ENCODE results near the gene MATN1.

MATN1 gene

DNA sequence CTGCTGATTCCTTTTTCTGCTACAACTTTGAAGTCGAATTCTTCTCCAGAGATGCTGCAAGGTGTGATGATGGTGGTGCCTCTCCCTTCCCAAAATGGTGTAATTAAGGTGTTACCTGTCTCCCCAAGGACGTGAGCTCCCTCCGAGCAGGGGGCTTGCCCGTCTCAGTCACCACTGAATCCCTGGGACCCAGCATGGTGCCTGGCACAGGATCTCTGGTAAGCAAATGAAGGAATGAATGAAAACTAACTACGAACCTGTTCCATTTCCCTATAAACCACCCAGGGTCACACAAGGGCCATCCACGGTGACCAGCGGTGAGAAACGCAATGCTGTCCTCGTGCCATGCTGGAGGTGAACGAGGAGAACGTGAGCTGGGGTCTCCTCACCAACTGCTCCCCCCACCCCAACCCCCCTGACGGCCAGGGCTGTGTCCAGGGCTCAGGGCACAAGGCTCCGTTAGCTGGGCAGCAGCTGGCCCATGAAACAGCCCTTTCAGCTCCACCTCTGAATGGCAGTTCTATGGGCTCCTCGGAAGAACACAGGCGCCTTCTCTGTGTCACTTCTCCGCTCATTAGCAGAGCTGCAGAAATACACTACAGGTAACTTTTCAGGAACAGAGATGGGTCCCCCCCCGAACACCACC, 2.2 kb upstream of the MATN1 start:
- H3K27me3 ChIP-seq (ENCODE audit: insufficient read depth, low read length), result no peaks in the 10 kb centered on the region
- H3K9ac ChIP-seq (ENCODE audit: low read depth, low read length), result no peak overlapping the region
- no peaks in the 10 kb centered on the region for H3K9me3 ChIP-seq (ENCODE audit: insufficient read depth, low read depth, low read length)
- H3K4me1 ChIP-seq (ENCODE audit: insufficient read depth, low read length), result peaks cover 3% of the 10 kb centered on the region; the same call in 1 of the 2 replicates
- no peak overlapping the region for H3K4me3 ChIP-seq (ENCODE audit: low read length)
- no peak overlapping the region for H3K27ac ChIP-seq (ENCODE audit: low read length)
- no peaks in the 10 kb centered on the region for H3K36me3 ChIP-seq (ENCODE audit: insufficient read depth, low read depth, low read length)

DNA sequence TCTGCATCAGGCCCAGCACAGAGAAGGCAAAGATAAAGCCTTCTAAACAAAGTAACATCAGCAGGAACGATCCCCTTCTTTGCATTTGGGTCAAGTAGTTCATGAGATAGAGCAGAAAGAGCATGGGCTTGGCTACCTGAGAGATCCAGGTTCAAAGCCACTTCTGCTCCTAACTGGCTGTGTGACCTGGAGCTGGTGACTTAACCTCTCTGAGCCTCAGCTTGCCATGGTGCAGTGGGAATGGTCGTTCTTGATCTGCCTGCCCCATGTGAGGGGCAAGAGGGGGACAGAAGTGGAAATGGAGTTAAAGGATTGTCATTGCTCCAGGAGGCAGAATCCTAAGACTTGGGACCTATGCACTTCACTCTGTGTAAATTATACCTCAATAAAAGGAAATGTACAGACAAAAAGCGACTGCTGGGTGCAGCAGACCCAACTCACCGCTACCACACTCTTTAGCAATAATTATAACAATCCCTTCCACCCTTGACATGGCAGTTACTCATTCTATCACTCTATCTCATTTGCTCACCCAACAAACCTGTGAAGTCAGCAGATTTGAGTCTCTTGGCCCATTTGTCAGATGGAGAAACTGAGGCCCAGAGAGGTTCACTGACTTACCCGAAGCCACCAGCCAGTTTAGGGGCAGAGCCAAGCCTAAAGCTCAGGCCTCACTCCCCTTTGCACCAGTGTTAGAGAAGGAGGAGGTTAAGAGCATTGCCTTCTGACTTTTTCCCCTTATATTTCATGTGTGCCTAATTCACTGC, 1.5 kb upstream of the MATN1 start:
- no peaks in the 10 kb centered on the region for H3K27me3 ChIP-seq (ENCODE audit: insufficient read depth, low read length)
- no peak overlapping the region for H3K9ac ChIP-seq (ENCODE audit: low read depth, low read length)

DNA sequence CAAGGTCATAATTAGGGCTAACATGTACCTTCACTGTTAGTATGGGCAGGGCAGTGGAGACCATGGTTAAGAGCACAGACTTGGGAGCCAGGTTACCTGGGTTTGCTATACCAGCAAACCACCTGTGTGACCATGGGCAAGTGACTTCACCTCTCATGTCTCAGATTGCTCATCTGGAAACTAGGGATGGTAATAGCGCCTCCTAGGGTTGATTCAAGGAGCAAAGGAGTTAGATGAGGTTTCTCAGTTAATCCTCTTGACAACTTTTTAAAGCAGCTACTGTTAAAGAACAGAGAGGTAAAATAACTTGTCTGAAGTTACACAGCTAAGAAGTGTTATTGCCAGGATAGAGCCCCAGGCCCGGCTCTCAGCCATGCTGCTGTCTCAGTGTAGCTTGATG, 790 bp upstream of the MATN1 start:
- H3K9ac ChIP-seq (ENCODE audit: low read depth, low read length), result no peak overlapping the region
- no peak overlapping the region for H3K27ac ChIP-seq (ENCODE audit: low read length)
- H3K36me3 ChIP-seq (ENCODE audit: insufficient read depth, low read depth, low read length), result no peaks in the 10 kb centered on the region
- no peaks in the 10 kb centered on the region for H3K9me3 ChIP-seq (ENCODE audit: insufficient read depth, low read depth, low read length)
- no peak overlapping the region for H3K4me3 ChIP-seq (ENCODE audit: low read length)
- H3K27me3 ChIP-seq (ENCODE audit: insufficient read depth, low read length), result no peaks in the 10 kb centered on the region
- H3K4me1 ChIP-seq (ENCODE audit: insufficient read depth, low read length), result peaks cover 3% of the 10 kb centered on the region; the same call in 1 of the 2 replicates

More for the DNA sequence above, 1.5 kb upstream of the MATN1 start:
- H3K4me3 ChIP-seq (ENCODE audit: low read length), result no peak overlapping the region
- no peak overlapping the region for H3K27ac ChIP-seq (ENCODE audit: low read length)
- peaks cover 3% of the 10 kb centered on the region; the same call in 1 of the 2 replicates for H3K4me1 ChIP-seq (ENCODE audit: insufficient read depth, low read length)
- H3K9me3 ChIP-seq (ENCODE audit: insufficient read depth, low read depth, low read length), result no peaks in the 10 kb centered on the region
- no peaks in the 10 kb centered on the region for H3K36me3 ChIP-seq (ENCODE audit: insufficient read depth, low read depth, low read length)

DNA sequence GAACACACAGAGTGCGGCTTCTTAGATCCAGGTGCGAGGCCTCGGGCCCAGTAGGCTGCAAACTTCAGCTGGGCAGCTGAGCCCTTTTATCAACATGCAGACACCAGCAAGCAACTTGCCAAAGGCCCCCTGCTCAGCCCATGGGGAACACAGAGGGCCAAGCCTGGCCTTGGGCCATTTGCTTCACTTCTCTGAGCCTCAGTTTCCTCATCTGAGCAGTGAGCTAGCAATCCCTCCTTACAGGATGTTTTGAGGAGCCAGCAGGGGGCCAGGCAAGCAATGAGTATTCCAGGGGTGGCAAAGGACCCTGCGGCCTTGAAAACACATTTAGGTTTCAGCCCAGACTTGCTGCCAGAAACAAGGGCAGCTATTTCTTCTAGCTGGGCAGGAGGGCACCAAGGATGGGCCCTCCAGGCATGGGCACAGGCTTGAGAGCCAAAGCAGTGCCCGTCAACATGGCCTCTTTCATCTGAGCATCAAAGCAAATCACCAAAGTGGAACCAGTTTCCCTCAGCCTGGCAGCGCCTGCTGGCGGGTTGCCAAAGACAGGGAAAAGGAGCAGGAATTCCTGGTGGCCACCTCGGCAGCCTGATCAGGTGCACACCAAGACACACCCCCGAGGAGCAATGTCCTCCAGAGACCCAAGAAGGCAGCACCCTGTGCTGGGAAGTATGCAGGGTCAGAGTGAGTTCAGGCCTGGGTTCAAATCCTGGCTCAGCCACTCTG, 1.4 kb downstream of the MATN1 start:
- Histone ChIP-seq H3K27ac (ENCODE audit: low read length) (no peak overlapping the region), H3K9ac (ENCODE audit: low read depth, low read length) (no peak overlapping the region)

DNA sequence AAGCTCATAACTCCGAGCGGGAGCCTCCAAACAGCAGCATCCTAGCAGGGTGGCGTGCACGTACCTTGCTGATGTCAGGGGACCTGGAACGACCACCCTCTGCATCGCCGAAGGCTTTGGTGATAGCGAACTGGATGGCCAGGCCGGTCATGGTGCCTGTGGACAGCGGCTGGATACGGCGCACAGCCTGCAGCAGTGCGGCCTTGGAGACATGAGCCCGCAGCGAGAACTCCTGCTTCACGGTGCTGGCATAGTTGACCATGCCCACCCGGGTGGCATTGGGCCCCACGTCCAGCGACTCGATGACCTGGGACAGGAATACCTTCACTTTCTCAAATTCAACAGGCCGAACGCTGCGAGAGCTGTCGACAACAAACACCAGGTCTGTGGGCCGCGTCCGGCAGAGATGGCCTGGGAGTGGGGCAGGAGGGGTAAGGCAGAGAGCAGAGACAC, 2.0 kb downstream of the MATN1 start:
- Histone ChIP-seq H3K9ac (ENCODE audit: low read depth, low read length) (no peak overlapping the region), H3K9me3 (ENCODE audit: insufficient read depth, low read depth, low read length) (no peaks in the 10 kb centered on the region), H3K4me1 (ENCODE audit: insufficient read depth, low read length) (no peaks in the 10 kb centered on the region), H3K27ac (ENCODE audit: low read length) (no peak overlapping the region), H3K4me3 (ENCODE audit: low read length) (no peak overlapping the region), H3K36me3 (ENCODE audit: insufficient read depth, low read depth, low read length) (no peaks in the 10 kb centered on the region), H3K27me3 (ENCODE audit: insufficient read depth, low read length) (no peaks in the 10 kb centered on the region)

More for the DNA sequence above, 1.4 kb downstream of the MATN1 start:
- Histone ChIP-seq H3K27me3 (ENCODE audit: insufficient read depth, low read length) (no peaks in the 10 kb centered on the region), H3K4me3 (ENCODE audit: low read length) (no peak overlapping the region), H3K36me3 (ENCODE audit: insufficient read depth, low read depth, low read length) (no peaks in the 10 kb centered on the region), H3K4me1 (ENCODE audit: insufficient read depth, low read length) (no peaks in the 10 kb centered on the region), H3K9me3 (ENCODE audit: insufficient read depth, low read depth, low read length) (no peaks in the 10 kb centered on the region)

DNA sequence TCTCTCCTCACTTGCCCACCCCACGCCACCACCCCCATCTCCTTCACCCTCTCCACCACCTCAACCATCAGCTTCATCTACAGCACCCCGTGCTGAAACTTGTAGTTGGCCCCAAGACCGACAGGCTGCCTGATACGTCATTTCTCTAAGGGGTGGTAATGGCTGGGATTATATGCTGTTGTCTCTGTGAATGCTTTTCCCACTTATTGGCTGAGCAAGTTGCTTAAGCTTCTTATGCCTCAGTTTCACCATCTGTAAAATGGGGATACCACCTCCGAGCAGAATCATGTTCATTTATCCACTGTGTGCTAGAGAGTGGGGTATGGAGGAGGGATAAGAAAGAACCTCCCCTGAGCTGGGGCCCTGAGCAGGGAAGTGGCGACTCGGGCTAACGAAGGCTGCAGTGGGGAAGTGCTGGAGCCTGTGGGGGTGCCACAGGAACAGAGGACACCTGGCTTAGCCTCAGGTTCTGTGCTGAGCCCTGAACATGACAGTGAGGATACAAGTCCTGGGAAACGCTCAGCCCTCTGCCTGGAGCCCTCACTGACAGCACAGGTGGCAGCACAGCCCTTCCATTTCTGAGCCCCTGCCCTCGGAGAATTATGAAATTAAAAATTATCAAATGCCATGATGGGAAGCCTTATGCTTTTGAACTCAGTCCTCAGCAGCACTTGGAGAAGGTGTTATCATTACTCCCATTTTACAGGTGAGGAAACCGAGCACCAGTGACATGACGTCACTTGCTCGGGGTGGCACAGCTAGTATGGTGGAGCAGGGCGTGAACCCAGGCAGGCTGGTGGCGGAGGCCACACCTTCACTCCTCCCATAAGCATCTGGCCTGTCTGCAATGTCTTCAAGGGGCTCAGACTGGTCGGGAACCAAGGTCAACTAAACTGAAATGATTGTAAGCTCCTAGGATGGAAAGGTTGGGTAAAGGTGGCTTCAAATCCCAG, 2.8 kb downstream of the MATN1 start:
- Histone ChIP-seq H3K9ac (ENCODE audit: low read depth, low read length) (no peak overlapping the region), H3K9me3 (ENCODE audit: insufficient read depth, low read depth, low read length) (peaks cover 2% of the 10 kb centered on the region), H3K27me3 (ENCODE audit: insufficient read depth, low read length) (no peaks in the 10 kb centered on the region), H3K4me3 (ENCODE audit: low read length) (no peak overlapping the region), H3K4me1 (ENCODE audit: insufficient read depth, low read length) (no peaks in the 10 kb centered on the region), H3K36me3 (ENCODE audit: insufficient read depth, low read depth, low read length) (no peaks in the 10 kb centered on the region), H3K27ac (ENCODE audit: low read length) (no peak overlapping the region)

DNA sequence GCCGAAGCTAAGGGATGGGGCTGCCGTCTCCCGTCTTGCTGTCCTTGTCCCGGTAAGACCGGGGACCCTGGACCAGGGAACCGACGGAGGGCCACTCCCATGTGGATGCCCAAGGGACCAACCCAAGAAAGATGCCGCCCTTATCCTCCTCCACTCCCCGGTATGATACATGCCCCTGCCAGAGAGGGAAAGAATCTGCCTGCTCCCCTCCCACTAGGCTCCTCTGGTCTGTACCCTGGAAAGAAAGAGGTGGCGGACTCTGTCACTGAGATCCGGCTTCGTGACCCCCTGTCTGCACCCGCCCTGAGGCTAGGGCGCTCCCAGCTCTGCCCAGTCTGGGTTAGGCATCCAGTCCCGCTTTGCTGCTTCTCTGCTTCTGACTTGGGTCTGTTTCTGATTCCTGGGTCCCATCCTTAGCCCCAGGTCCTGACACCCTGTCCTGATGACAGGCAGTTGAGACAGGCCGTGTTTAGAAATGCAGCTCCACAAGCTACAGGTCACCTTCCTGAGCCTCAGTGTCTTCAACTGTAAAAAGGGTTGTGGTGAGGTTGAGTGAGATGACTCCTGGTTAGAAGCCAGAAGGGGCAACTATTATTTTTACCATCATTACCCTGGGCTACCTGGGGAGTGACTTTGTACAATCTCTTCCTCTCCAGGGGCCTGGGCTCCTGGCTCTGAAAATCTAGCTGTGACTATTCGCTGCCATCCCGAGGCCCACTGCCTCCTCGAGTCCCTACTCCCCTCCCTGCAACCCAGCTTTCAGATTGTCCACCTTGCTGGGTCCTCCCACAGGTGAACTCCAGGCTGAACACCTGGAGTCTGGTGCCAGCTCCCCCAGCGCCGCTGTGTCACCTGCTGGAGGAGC, 3.7 kb downstream of the MATN1 start:
- no peak overlapping the region for H3K9ac ChIP-seq (ENCODE audit: low read depth, low read length)
- no peak overlapping the region; the same call in 1 of the 2 replicates for H3K4me3 ChIP-seq (ENCODE audit: low read length)
- no peaks in the 10 kb centered on the region for H3K27me3 ChIP-seq (ENCODE audit: insufficient read depth, low read length)
- no peak overlapping the region for H3K27ac ChIP-seq (ENCODE audit: low read length)
- no peaks in the 10 kb centered on the region for H3K4me1 ChIP-seq (ENCODE audit: insufficient read depth, low read length)
- H3K9me3 ChIP-seq (ENCODE audit: insufficient read depth, low read depth, low read length), result peaks cover 7% of the 10 kb centered on the region
- no peaks in the 10 kb centered on the region for H3K36me3 ChIP-seq (ENCODE audit: insufficient read depth, low read depth, low read length)

DNA sequence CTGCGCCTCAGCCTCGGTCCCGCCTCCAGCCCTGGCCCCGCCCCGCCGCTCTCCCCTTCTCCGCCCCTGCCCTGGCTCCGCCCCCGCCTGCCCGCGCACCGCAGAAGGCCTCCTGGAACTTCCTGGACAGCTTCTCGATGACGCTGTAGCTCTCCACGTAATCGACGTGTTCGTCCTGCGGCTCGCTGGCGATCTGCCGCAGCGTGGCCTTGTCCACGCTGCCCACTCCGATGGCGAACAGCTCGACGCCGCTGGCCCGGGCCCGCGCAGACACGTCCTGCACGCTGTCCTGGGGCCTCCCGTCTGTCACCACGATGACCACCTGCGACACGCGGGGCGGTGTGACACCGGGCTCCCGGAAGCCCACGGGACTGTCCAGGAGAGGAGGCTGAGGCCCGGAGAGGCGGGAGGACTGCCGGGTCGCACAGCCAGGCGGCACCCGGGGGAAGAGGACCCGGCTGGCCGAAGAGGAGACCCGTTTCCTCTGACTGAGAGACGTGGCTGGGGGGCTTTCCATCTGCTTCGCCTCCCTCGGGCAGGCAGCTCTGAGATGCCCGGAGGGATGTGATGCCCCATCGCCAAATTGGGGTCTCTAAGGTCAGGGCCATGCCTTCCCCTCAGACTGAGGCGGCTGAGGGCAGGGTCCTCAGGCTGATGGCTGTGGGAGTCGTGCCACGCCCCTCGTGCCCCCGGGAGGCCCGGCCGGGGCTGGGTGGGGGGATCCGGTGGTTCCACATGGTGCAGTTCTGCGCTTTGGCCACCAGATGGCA, 4.6 kb downstream of the MATN1 start:
- Histone ChIP-seq H3K9ac (ENCODE audit: low read depth, low read length) (peak overlapping the region; percentile 39; the same call in 1 of the 2 replicates), H3K9me3 (ENCODE audit: insufficient read depth, low read depth, low read length) (peaks cover 7% of the 10 kb centered on the region), H3K36me3 (ENCODE audit: insufficient read depth, low read depth, low read length) (no peaks in the 10 kb centered on the region), H3K27ac (ENCODE audit: low read length) (no peak overlapping the region), H3K4me3 (ENCODE audit: low read length) (peak overlapping the region; percentile 72), H3K27me3 (ENCODE audit: insufficient read depth, low read length) (no peaks in the 10 kb centered on the region), H3K4me1 (ENCODE audit: insufficient read depth, low read length) (no peaks in the 10 kb centered on the region)

DNA sequence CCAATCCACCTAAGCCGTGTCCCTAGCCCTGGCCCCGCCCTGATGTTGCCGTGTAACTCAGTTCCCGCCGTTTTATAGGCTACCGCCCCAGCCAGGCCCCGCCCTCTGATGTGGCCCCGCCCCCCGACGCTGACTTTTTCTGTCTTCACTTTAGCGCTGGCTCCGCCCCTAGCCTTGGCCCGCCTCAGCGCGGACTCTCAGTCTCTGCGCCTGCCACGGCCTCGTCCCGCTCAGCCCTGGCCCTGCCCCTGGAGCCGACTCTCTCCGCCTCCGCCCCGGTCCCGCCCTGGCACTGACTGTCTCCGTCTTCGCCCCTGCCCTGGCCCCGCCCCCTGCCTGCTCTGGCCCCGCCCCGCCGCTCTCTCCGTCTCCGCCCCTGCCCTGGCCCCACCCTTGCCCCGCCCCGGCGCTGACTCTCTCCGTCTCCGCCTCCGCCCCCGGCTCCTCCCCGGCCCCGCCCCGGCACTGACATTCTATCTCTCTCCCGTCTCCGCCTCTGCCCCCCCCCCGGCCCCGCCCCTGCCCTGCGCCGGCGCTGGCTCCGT, 5.2 kb downstream of the MATN1 start:
- Histone ChIP-seq H3K9ac (ENCODE audit: low read depth, low read length) (no peak overlapping the region), H3K9me3 (ENCODE audit: insufficient read depth, low read depth, low read length) (peaks cover 7% of the 10 kb centered on the region)

DNA sequence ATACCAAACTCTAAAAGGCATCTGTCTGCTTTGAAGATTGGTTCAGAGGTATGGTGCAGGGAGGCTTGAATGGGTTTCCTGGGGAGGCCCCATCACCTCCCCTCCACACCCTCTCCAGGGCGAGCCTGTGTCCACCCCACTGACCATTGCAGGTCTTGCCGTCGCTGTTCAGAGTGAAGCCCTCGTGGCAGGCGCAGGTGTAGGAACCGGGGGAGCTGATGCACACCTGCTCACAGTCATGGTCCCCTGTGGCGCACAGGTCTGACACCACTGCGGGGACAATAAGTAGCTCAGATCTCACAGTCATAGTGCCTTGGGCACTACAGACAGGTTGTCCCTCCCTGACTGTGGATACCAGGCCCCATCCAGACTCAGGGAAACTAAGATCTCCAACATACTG, 6.7 kb downstream of the MATN1 start:
- H3K9ac ChIP-seq (ENCODE audit: low read depth, low read length), result no peak overlapping the region
- H3K27ac ChIP-seq (ENCODE audit: low read length), result no peak overlapping the region
- no peaks in the 10 kb centered on the region for H3K4me1 ChIP-seq (ENCODE audit: insufficient read depth, low read length)
- H3K27me3 ChIP-seq (ENCODE audit: insufficient read depth, low read length), result no peaks in the 10 kb centered on the region
- no peaks in the 10 kb centered on the region for H3K36me3 ChIP-seq (ENCODE audit: insufficient read depth, low read depth, low read length)
- peaks cover 7% of the 10 kb centered on the region for H3K9me3 ChIP-seq (ENCODE audit: insufficient read depth, low read depth, low read length)
- no peak overlapping the region for H3K4me3 ChIP-seq (ENCODE audit: low read length)

More for the DNA sequence above, 5.2 kb downstream of the MATN1 start:
- Histone ChIP-seq H3K4me3 (ENCODE audit: low read length) (peak overlapping the region; percentile 60; the same call in 1 of the 2 replicates), H3K27me3 (ENCODE audit: insufficient read depth, low read length) (no peaks in the 10 kb centered on the region), H3K4me1 (ENCODE audit: insufficient read depth, low read length) (no peaks in the 10 kb centered on the region), H3K36me3 (ENCODE audit: insufficient read depth, low read depth, low read length) (no peaks in the 10 kb centered on the region), H3K27ac (ENCODE audit: low read length) (no peak overlapping the region)
